H9 (cell line): Measurements from ENCODE around the gene SRSF10. TPM values are rescaled to one million over a fixed set of nuclear protein-coding genes. Genes with fewer than 3 reads are reported as not detected.

Experiments
- DNase-seq: peaks from one replicate; pipeline ENCODE4 v3.0.0-alpha.2; 2017
- H2AFZ ChIP-seq: one replicate; pipeline ENCODE4 v1.6.1; 2013; ENCODE audit warnings: mild to moderate bottlenecking, low read length, control low read depth, moderate library complexity
- H2AK5ac ChIP-seq: 2 replicates; pipeline ENCODE4 v1.6.1; 2013; ENCODE audit warnings: low read length, control low read depth, mixed read lengths; ENCODE audit not compliant: insufficient read length
- H2BK120ac ChIP-seq: one replicate; pipeline ENCODE4 v1.6.1; 2013; ENCODE audit warnings: low read depth, mild to moderate bottlenecking, low read length, control low read depth, inconsistent platforms; ENCODE audit not compliant: poor library complexity, severe bottlenecking
- H2BK12ac ChIP-seq: 2 replicates; pipeline ENCODE4 v1.6.1; 2013; ENCODE audit warnings: low read length, control low read depth, mixed read lengths, low read depth; ENCODE audit not compliant: insufficient read length
- H2BK15ac ChIP-seq: 2 replicates; pipeline ENCODE4 v1.6.1; 2013; ENCODE audit warnings: low read depth, low read length, control low read depth
- H2BK20ac ChIP-seq: one replicate; pipeline ENCODE4 v1.6.1; 2013; ENCODE audit warnings: low read depth, mild to moderate bottlenecking, low read length, control low read depth, inconsistent platforms; ENCODE audit not compliant: poor library complexity, severe bottlenecking
- H2BK5ac ChIP-seq: 2 replicates; pipeline ENCODE4 v1.6.1; 2013; ENCODE audit warnings: low read length, control low read depth, mixed read lengths; ENCODE audit not compliant: insufficient read length
- H3K14ac ChIP-seq: 2 replicates; pipeline ENCODE4 v1.6.1; 2013; ENCODE audit warnings: low read length, control low read depth; ENCODE audit not compliant: insufficient read depth
- H3K18ac ChIP-seq: 2 replicates; pipeline ENCODE4 v1.6.1; 2013; ENCODE audit warnings: low read depth, mild to moderate bottlenecking, mixed read lengths, low read length, control low read depth; ENCODE audit not compliant: insufficient read length
- H3K23ac ChIP-seq: 2 replicates; pipeline ENCODE4 v1.6.1; 2013; ENCODE audit warnings: low read length, control low read depth, mixed read lengths, low read depth; ENCODE audit not compliant: insufficient read length
- H3K23me2 ChIP-seq: 2 replicates; pipeline ENCODE4 v1.6.1; 2013; ENCODE audit warnings: low read depth, mild to moderate bottlenecking, mixed read lengths, low read length, control low read depth; ENCODE audit not compliant: insufficient read length, poor library complexity, severe bottlenecking
- H3K27ac ChIP-seq: 2 replicates; pipeline ENCODE4 v1.5.1; 2013; ENCODE audit warnings: low read length, control low read depth, mixed read lengths, low read depth; ENCODE audit not compliant: insufficient read length
- H3K27me3 ChIP-seq: 2 replicates; pipeline ENCODE4 v1.6.1; 2013; ENCODE audit warnings: low read length, control low read depth, inconsistent platforms; ENCODE audit not compliant: insufficient read depth
- H3K4ac ChIP-seq: 2 replicates; pipeline ENCODE4 v1.6.1; 2013; ENCODE audit warnings: low read depth, mild to moderate bottlenecking, control low read depth, inconsistent platforms, low read length, moderate library complexity
- H3K4me1 ChIP-seq: 2 replicates; pipeline ENCODE4 v1.6.1; 2013; ENCODE audit warnings: low read length, control low read depth, inconsistent platforms; ENCODE audit not compliant: insufficient read depth
- H3K4me2 ChIP-seq: 2 replicates; pipeline ENCODE4 v1.6.1; 2013; ENCODE audit warnings: low read length, control low read depth, mixed read lengths; ENCODE audit not compliant: insufficient read length, insufficient read depth
- H3K56ac ChIP-seq: 2 replicates; pipeline ENCODE4 v1.6.1; 2013; ENCODE audit warnings: low read depth, mild to moderate bottlenecking, mixed read lengths, low read length, control low read depth; ENCODE audit not compliant: insufficient read length
- H3K79me1 ChIP-seq: 2 replicates; pipeline ENCODE4 v1.6.1; 2013; ENCODE audit warnings: low read depth, mild to moderate bottlenecking, moderate library complexity, low read length, control low read depth, inconsistent platforms; ENCODE audit not compliant: insufficient read depth, poor library complexity, severe bottlenecking
- H3K79me2 ChIP-seq: 2 replicates; pipeline ENCODE4 v1.6.1; 2013; ENCODE audit warnings: low read length, control low read depth, inconsistent platforms; ENCODE audit not compliant: insufficient read depth
- H3K9ac ChIP-seq: 2 replicates; pipeline ENCODE4 v1.6.1; 2013; ENCODE audit warnings: low read length, control low read depth, mixed read lengths; ENCODE audit not compliant: insufficient read length; ENCODE audit errors: extremely low read depth
- H3K9me3 ChIP-seq: one replicate; pipeline ENCODE4 v1.6.1; 2013; ENCODE audit warnings: low read depth, low read length, inconsistent platforms; ENCODE audit not compliant: control insufficient read depth
- H3T11ph ChIP-seq: one replicate; pipeline ENCODE4 v1.6.1; 2013; ENCODE audit warnings: mild to moderate bottlenecking, low read length, control low read depth, inconsistent platforms
- H4K20me1 ChIP-seq: one replicate; pipeline ENCODE4 v1.6.1; 2013; ENCODE audit not compliant: control insufficient read depth, insufficient read length, insufficient read depth
- H4K5ac ChIP-seq: 2 replicates; pipeline ENCODE4 v1.6.1; 2013; ENCODE audit warnings: low read depth, mild to moderate bottlenecking, mixed read lengths, low read length, control low read depth; ENCODE audit not compliant: insufficient read length
- H4K8ac ChIP-seq: replicated peaks from 2 replicates; pipeline ENCODE4 v1.6.1; 2013; ENCODE audit warnings: low read length, control low read depth, mixed read lengths, low read depth; ENCODE audit not compliant: insufficient read length
- H4K91ac ChIP-seq: 2 replicates; pipeline ENCODE4 v1.6.1; 2013; ENCODE audit warnings: low read depth, mild to moderate bottlenecking, moderate library complexity, mixed read lengths, low read length, control low read depth; ENCODE audit not compliant: insufficient read length
- H3K27ac Mint-ChIP-seq, 3 experiments: 2 replicates in 2 of 3; 3 replicates in 1 of 3; pipeline ENCODE4 v1.8.0; 2020 to 2021; ENCODE audit warnings: mixed read lengths in 3 of 3, mild to moderate bottlenecking in 1 of 3, moderate library complexity in 1 of 3
- H3K27me3 Mint-ChIP-seq: 2 replicates; pipeline ENCODE4 v1.8.0; 2021; ENCODE audit warnings: low read depth, mild to moderate bottlenecking, moderate library complexity, mixed read lengths
- H3K36me3 Mint-ChIP-seq, 3 experiments: 2 replicates in 2 of 3; 3 replicates in 1 of 3; pipeline ENCODE4 v1.8.0; 2020 to 2021; ENCODE audit warnings: low read depth in 3 of 3, mixed read lengths in 3 of 3; ENCODE audit not compliant: insufficient read depth in 1 of 3
- H3K4me1 Mint-ChIP-seq, 2 experiments: 2 replicates each; pipeline ENCODE4 v1.8.0; 2020; ENCODE audit warnings: mixed read lengths in 2 of 2
- H3K4me3 Mint-ChIP-seq, 2 experiments: 2 replicates in 1 of 2; 3 replicates in 1 of 2; pipeline ENCODE4 v1.8.0; 2020 to 2021; ENCODE audit warnings: mild to moderate bottlenecking in 2 of 2, mixed read lengths in 2 of 2, moderate library complexity in 1 of 2
- H3K9me3 Mint-ChIP-seq, 2 experiments: 2 replicates in 1 of 2; 3 replicates in 1 of 2; pipeline ENCODE4 v1.8.0; 2020; ENCODE audit warnings: mild to moderate bottlenecking in 2 of 2, mixed read lengths in 2 of 2, moderate library complexity in 1 of 2
- CTCF ChIP-seq: fragments of 200-600 bp; sonication (generic); conservative IDR thresholded peaks from 3 replicates; pipeline ENCODE4 v1.8.0; 2021; ENCODE audit warnings: antibody characterized with exemption, mild to moderate bottlenecking
- WGBS: extraction: QIAGEN DNeasy Blood & Tissue Kit; methylation state at CpG from one replicate; pipeline ENCODE4 v1.1.7; 2013; ENCODE audit warnings: missing lambda C conversion rate, low lambda C conversion rate, mixed read lengths; ENCODE audit not compliant: insufficient read length; ENCODE audit errors: extremely low coverage; 5-methylcytosine and 5-hydroxymethylcytosine counted together
- total RNA-seq: library from RNA; stranded (reverse); gene quantifications from 2 replicates; pipeline ENCODE4 v1.2.1, GENCODE V29; 2021

Gene SRSF10
- total RNA-seq, 1 experiment from 2014 or later: 238 TPM

- H2BK120ac ChIP-seq: no peak overlapping the region
- H3K18ac ChIP-seq: no peak overlapping the region
- H3K14ac ChIP-seq: no peak overlapping the region
- H3K27me3 ChIP-seq: no peaks in the 10 kb centered on the region
- no peaks in the 10 kb centered on the region for H3K79me1 ChIP-seq
- H3K4me1 Mint-ChIP-seq: peaks cover 20 to 29% of the 10 kb centered on the region in 2 experiments
- no peaks in the 10 kb centered on the region for H3K23me2 ChIP-seq
- H3K27ac Mint-ChIP-seq: no peak overlapping the region
- H3K23ac ChIP-seq: no peak overlapping the region
- no peak overlapping the region for H2AFZ ChIP-seq
- no CpG with 5 or more reads among the region's 10 CpGs for WGBS
- no peak overlapping the region for H3K4ac ChIP-seq
- H3K4me2 ChIP-seq: no peak overlapping the region
- no peak overlapping the region for H4K8ac ChIP-seq
- no peak overlapping the region for H3K27ac ChIP-seq
- H3K4me1 ChIP-seq: no peaks in the 10 kb centered on the region; the same call in 1 of the 2 replicates
- peaks cover 2 to 6% (median 4%) of the 10 kb centered on the region in 3 experiments; a peak in 3 of 7 replicates for H3K36me3 Mint-ChIP-seq
- no peak overlapping the region for H3K4me3 Mint-ChIP-seq
- H3K9me3 ChIP-seq: no peaks in the 10 kb centered on the region
- H3K27me3 Mint-ChIP-seq: no peaks in the 10 kb centered on the region
- no peak for DNase-seq
- TF ChIP-seq CTCF: no peak
- H2AK5ac ChIP-seq: no peak overlapping the region
- no peak overlapping the region for H2BK5ac ChIP-seq
- H2BK15ac ChIP-seq: no peak overlapping the region
- H2BK12ac ChIP-seq: no peak overlapping the region
- H4K20me1 ChIP-seq: no peaks in the 10 kb centered on the region
- no peaks in the 10 kb centered on the region for H3K79me2 ChIP-seq
- H4K5ac ChIP-seq: no peak overlapping the region
- H3K9ac ChIP-seq: no peak overlapping the region
- peaks cover 5% of the 10 kb centered on the region in 2 experiments; a peak in 4 of 5 replicates for H3K9me3 Mint-ChIP-seq
- H3K56ac ChIP-seq: no peak overlapping the region
- no peak overlapping the region for H2BK20ac ChIP-seq
- no peak overlapping the region for H3T11ph ChIP-seq
- no peak overlapping the region for H4K91ac ChIP-seq
These were observed 16.6 kb upstream of the SRSF10 start for GRCh38 chr1:23996700-23997229.
